BE2C (cell line): ENCODE results near the gene GFY.

Experiments used
- DNase-seq: peaks from one replicate; pipeline ENCODE4 v3.0.0-alpha.2; 2020
- H3K27me3 ChIP-seq: fragments of 250-450 bp; sonication (Bioruptor Pico); 2 replicates; pipeline ENCODE4 v1.5.1; 2020; ENCODE audit warnings: mild to moderate bottlenecking
- H3K36me3 ChIP-seq: fragments of 250-450 bp; sonication (Bioruptor Pico); 2 replicates; pipeline ENCODE4 v1.5.1; 2020; ENCODE audit warnings: mild to moderate bottlenecking
- H3K4me1 ChIP-seq: fragments of 250-450 bp; sonication (Bioruptor Pico); 2 replicates; pipeline ENCODE4 v1.5.1; 2020
- H3K4me3 ChIP-seq: 2 replicates; pipeline ENCODE4 v1.5.1; 2011; ENCODE audit warnings: low read depth, low read length
- H3K9me3 ChIP-seq: fragments of 250-450 bp; sonication (Bioruptor Pico); 2 replicates; pipeline ENCODE4 v1.5.1; 2020
- TF ChIP-seq, protein P1 (sequence below): IDR thresholded peaks from 2 replicates; pipeline ENCODE4 v1.5.1; 2012; ENCODE audit warnings: mild to moderate bottlenecking, low read depth, low read length

The GFY gene

DNA sequence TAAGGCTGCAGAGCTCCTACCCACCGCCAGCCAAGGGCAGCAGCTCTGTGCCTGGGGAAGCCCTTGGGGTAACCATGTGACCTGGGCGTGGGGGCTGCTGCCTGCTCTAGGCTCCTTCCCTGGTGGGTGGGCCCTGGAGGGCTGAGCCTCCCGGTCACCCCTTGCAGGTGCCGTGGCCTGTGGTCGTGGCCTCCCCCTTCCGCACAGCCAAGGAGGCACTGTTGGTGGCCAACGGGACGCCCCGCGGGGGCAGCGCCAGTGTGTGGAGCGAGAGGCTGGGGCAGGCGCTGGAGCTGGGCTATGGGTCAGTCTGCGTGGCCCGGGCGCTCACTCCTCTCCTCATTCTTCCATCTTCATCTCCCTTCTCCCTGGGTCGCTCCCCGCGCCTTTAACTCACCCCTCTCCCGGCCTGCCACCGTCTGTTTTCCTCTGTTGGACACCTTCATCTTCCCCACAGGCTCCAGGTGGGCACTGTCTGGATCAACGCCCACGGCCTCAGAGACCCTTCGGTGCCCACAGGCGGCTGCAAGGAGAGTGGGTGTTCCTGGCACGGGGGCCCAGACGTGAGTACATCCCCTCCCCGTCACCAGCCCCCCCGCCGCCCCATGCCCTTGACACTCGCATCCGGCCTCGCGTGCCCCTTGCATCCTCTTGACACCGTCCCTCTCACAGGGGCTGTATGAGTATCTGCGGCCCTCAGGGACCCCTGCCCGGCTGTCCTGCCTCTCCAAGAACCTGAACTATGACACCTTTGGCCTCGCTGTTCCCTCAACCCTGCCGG is 39.0 kb downstream of the GFY start:
- Histone ChIP-seq H3K4me3 (no peak overlapping the region), H3K36me3 (peaks cover 3% of the 10 kb centered on the region; the same call in 1 of the 2 replicates), H3K9me3 (no peaks in the 10 kb centered on the region), H3K4me1 (no peaks in the 10 kb centered on the region), H3K27me3 (no peaks in the 10 kb centered on the region)
- TF ChIP-seq, protein P1, sequence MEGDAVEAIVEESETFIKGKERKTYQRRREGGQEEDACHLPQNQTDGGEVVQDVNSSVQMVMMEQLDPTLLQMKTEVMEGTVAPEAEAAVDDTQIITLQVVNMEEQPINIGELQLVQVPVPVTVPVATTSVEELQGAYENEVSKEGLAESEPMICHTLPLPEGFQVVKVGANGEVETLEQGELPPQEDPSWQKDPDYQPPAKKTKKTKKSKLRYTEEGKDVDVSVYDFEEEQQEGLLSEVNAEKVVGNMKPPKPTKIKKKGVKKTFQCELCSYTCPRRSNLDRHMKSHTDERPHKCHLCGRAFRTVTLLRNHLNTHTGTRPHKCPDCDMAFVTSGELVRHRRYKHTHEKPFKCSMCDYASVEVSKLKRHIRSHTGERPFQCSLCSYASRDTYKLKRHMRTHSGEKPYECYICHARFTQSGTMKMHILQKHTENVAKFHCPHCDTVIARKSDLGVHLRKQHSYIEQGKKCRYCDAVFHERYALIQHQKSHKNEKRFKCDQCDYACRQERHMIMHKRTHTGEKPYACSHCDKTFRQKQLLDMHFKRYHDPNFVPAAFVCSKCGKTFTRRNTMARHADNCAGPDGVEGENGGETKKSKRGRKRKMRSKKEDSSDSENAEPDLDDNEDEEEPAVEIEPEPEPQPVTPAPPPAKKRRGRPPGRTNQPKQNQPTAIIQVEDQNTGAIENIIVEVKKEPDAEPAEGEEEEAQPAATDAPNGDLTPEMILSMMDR: no peak
- DNase-seq: no peak

DNA sequence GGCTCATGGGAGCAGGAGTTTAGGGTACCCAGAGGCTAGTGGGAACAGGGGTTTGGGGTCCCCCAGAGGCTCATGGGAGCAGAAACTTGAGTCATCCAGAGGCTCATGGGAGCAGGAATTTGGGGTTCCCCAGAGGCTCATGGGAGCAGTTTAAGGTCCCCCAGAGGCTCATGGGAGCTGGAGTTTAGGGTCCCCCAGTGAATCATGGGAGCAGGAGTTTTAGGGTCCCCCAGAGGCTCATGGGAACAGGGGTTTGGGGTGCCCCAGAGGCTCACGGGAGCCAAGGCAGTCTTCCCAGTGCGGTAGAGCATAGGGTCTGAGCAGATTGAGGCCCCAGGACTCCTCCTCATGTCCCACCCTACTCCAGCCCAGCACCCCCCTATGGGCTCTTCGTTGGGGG is 40.2 kb downstream of the GFY start:
- Histone ChIP-seq H3K4me3 (no peak overlapping the region), H3K27me3 (no peaks in the 10 kb centered on the region), H3K4me1 (no peaks in the 10 kb centered on the region), H3K36me3 (peaks cover 3% of the 10 kb centered on the region; the same call in 1 of the 2 replicates), H3K9me3 (no peaks in the 10 kb centered on the region)
- TF ChIP-seq, protein P1: no peak
- DNase-seq: no peak

DNA sequence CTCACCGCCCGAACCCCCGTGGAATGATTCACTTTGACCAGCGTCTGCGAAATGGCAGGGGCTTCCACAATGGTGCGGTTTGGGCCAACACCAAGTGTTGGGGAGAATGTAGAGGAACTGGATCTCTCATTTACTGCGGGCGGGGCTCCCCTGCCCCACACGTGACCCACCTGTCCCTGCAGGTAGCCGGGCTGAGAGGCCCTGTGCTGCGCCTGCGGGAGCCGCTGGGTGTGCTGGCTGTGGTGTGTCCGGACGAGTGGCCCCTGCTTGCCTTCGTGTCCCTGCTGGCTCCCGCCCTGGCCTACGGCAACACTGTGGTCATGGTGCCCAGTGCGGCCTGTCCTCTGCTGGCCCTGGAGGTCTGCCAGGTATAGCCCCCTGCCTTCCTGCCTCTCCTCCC is 43.0 kb downstream of the GFY start:
- H3K4me1 ChIP-seq: no peaks in the 10 kb centered on the region
- TF ChIP-seq, protein P1: no peak
- no peaks in the 10 kb centered on the region; the same call in 1 of the 2 replicates for H3K36me3 ChIP-seq
- H3K27me3 ChIP-seq: no peaks in the 10 kb centered on the region
- no peak overlapping the region for H3K4me3 ChIP-seq
- no peak for DNase-seq
- H3K9me3 ChIP-seq: no peaks in the 10 kb centered on the region

DNA sequence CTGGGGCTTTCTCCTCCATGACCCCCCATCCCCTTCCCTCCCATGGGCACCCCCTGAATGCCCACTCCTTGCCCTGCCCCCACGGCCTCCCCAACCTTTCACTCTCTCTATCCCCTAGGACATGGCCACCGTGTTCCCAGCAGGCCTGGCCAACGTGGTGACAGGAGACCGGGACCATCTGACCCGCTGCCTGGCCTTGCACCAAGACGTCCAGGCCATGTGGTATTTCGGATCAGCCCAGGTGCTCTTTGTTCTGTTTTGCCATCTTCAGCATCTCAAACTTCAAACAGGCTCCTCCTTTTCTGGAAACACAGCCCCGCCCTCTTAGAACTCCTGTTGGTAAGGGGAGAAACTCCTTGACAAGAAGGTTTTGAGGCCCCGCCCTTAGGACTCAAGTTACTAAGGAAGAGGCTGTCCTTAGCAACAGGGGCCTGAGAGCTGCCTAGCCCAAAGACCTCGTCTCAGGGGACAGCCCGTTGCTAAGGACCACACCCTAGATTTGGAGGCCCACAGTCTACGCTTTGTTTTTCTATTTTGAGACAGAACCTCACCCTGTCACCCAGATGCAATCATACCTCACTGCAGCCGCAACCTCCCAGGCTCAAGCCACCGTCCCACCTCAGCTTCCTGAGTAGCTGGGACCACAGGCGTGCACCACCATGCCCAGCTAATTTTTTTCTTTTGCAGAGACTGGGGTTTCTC is 43.7 kb downstream of the GFY start:
- Histone ChIP-seq H3K4me3 (no peak overlapping the region), H3K27me3 (no peaks in the 10 kb centered on the region), H3K9me3 (no peaks in the 10 kb centered on the region), H3K4me1 (no peaks in the 10 kb centered on the region), H3K36me3 (no peaks in the 10 kb centered on the region; the same call in 1 of the 2 replicates)
- no peak for DNase-seq
- TF ChIP-seq, protein P1: no peak

DNA sequence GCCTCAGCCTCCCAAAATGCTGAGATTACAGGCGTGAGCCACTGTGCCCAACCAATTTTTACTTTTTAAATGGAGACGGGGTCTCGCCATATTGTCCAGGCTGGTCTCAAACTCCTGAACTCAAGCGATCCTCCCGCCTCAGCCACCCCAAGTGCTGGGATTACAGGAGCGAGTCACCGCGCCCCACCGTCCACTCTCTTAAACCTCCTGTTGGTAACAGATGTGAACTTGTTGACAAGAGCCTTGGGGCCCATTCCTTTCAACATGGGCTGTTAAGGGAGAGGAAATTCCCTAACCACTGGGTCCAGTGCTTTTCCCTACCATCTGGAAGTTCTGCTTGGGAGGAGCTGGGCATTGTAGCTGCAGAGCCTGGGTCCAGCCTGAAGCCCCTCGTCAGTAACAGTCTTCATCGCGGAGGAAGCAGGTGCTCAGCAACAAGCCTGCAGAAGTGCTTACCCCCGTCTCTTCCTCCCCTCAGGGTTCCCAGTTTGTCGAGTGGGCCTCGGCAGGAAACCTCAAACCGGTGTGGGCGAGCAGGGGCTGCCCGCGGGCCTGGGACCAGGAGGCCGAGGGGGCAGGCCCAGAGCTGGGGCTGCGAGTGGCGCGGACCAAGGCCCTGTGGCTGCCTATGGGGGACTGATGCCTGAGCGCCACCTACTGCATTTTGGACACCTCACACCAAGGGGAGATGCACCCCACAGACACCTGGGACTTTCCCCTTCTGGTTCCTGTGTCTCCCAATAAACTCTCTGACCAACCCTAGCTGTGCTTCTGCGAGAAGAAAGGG is 44.8 kb downstream of the GFY start:
- DNase-seq: no peak
- TF ChIP-seq, protein P1: peak; percentile 21
- Histone ChIP-seq H3K27me3 (no peaks in the 10 kb centered on the region), H3K4me3 (no peak overlapping the region), H3K9me3 (no peaks in the 10 kb centered on the region), H3K4me1 (no peaks in the 10 kb centered on the region), H3K36me3 (no peaks in the 10 kb centered on the region; the same call in 1 of the 2 replicates)
